ENCODE measurements around the gene TMEM156. TPM values are rescaled to one million over a fixed set of nuclear protein-coding genes. Genes with fewer than 3 reads are reported as not detected.

TMEM156 gene
- total and polyA plus RNA-seq, 10 of the 15 experiments (the other 5 are each of a cell fraction or from before 2014, with no cell fraction given), result 20.8 to 48.3 (median 32.7) TPM

DNA sequence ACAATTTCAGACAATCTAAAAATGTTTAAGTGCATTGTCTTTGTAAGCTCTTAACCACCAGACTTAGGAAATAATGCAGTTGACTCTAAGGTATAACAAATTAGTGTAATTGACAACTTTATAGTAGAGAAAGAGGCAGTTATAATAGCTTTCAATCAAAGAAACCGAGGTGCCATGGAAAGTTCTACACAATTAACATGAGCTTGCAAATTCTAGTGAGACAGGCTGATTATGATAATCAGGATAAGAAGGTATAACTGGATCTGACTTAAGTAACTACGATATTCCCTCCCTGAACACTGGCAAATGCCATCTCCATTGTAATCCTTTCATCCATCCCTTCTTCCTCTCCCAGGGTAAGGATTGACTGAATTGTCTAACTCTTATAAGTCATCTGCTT lies 18.4 kb upstream of the TMEM156 start:
- ATAC-seq, result no peak
- H2AFZ ChIP-seq (ENCODE audit: control insufficient read depth, low read depth, low read length), result no peak overlapping the region
- TF ChIP-seq, protein P1, sequence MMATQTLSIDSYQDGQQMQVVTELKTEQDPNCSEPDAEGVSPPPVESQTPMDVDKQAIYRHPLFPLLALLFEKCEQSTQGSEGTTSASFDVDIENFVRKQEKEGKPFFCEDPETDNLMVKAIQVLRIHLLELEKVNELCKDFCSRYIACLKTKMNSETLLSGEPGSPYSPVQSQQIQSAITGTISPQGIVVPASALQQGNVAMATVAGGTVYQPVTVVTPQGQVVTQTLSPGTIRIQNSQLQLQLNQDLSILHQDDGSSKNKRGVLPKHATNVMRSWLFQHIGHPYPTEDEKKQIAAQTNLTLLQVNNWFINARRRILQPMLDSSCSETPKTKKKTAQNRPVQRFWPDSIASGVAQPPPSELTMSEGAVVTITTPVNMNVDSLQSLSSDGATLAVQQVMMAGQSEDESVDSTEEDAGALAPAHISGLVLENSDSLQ (IDR thresholded peaks at IDR 0.05), result no peak
- TF ChIP-seq PAX5 (IDR thresholded peaks at IDR 0.05; ENCODE audit: borderline replicate concordance, low read depth, low read length), result no peak
- TF ChIP-seq SUZ12 (IDR thresholded peaks at IDR 0.05; ENCODE audit: unreplicated experiment), result no peak
- TF ChIP-seq IKZF1 (conservative IDR thresholded peaks at IDR 0.05), result no peak
- TF ChIP-seq, protein P2, sequence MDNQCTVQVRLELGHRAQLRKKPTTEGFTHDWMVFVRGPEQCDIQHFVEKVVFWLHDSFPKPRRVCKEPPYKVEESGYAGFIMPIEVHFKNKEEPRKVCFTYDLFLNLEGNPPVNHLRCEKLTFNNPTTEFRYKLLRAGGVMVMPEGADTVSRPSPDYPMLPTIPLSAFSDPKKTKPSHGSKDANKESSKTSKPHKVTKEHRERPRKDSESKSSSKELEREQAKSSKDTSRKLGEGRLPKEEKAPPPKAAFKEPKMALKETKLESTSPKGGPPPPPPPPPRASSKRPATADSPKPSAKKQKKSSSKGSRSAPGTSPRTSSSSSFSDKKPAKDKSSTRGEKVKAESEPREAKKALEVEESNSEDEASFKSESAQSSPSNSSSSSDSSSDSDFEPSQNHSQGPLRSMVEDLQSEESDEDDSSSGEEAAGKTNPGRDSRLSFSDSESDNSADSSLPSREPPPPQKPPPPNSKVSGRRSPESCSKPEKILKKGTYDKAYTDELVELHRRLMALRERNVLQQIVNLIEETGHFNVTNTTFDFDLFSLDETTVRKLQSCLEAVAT (IDR thresholded peaks at IDR 0.05), result no peak
- no peak for TF ChIP-seq ZZZ3 (IDR thresholded peaks at IDR 0.05; ENCODE audit: control insufficient read depth, insufficient read length, low read depth)
- TF ChIP-seq BRCA1 (IDR thresholded peaks at IDR 0.05; ENCODE audit: low read depth, low read length), result no peak
- no peak for TF ChIP-seq BCL11A (IDR thresholded peaks at IDR 0.05; ENCODE audit: low read depth, low read length)
- TF ChIP-seq NR2C1 (IDR thresholded peaks at IDR 0.05), result no peak
- no peak for TF ChIP-seq POLR2A (IDR thresholded peaks at IDR 0.05; ENCODE audit: low read depth, low read length)
- TF ChIP-seq SP1 (IDR thresholded peaks at IDR 0.05; ENCODE audit: low read depth, low read length), result no peak
- TF ChIP-seq HCFC1 (IDR thresholded peaks at IDR 0.05; ENCODE audit: low read length), result no peak
- intact Hi-C loops (cut with micrococcal nuclease; ENCODE audit: unreplicated experiment), result no loop called here
- in situ Hi-C loops (cut with MboI), result no loop called here
- ChIA-PET CTCF (interaction anchor here (0.7 to 4.1 kb wide), 15 partner anchors 8 to 291 kb away, joined by 3 to 21 read pairs (median 5); no protein-coding TSS in a partner anchor), POLR2A (interaction anchor here (0.6 to 3.4 kb wide), 7 partner anchors 8 to 19 kb away, joined by 3 to 12 read pairs (median 3); no protein-coding TSS in a partner anchor), RAD21 (ENCODE audit: unreplicated experiment) (interaction anchor here (0.7 to 3.7 kb wide), 9 partner anchors 13 to 290 kb away, joined by 3 to 19 read pairs (median 6); no protein-coding TSS in a partner anchor), SMC1A (ENCODE audit: uncharacterized antibody, unreplicated experiment) (interaction anchor here (0.8 to 7.9 kb wide), 14 partner anchors 9 to 291 kb away, joined by 3 to 55 read pairs (median 4); partner anchors contain the start of gene KLHL5)
- H3K4me3 ChIP-seq, result no peak overlapping the region
- no peaks in the 10 kb centered on the region for H3K9me3 ChIP-seq (replicated peaks; ENCODE audit: control insufficient read depth, insufficient read depth, low read length)
- no peak overlapping the region for H3K9ac ChIP-seq (ENCODE audit: control insufficient read depth, insufficient read depth, low read length)
- H3K79me2 ChIP-seq (ENCODE audit: control insufficient read depth, insufficient read depth, low read length), result peaks cover 57% of the 10 kb centered on the region
- H3K4me1 ChIP-seq (ENCODE audit: control insufficient read depth, insufficient read depth, low read length), result peaks cover 8% of the 10 kb centered on the region
- H3K36me3 ChIP-seq (ENCODE audit: control insufficient read depth in 2 of 2, insufficient read depth in 2 of 2, low read length in 1 of 2), result 0 out of 4 replicates have a peak, but pooled peaks cover 0 to 3% of the 10 kb centered on the region in 2 experiments
- no peak overlapping the region for H3K4me2 ChIP-seq (ENCODE audit: control insufficient read depth, insufficient read depth)
- no TSS peak for BruUV-seq (replicated peaks)
- no peaks in the 10 kb centered on the region for H3K27me3 ChIP-seq (replicated peaks in 1 of 2; ENCODE audit: control insufficient read depth in 2 of 2, insufficient read depth in 2 of 2, low read length in 1 of 2)
- no peak for DNase-seq (ENCODE audit: low read depth, low spot score)
- no peaks in the 10 kb centered on the region for H4K20me1 ChIP-seq (ENCODE audit: control insufficient read depth, insufficient read depth)
- FAIRE-seq, result no peak
- WGBS (ENCODE audit: insufficient coverage, insufficient replicate concordance, low lambda C conversion rate, missing lambda C conversion rate), result 100% methylated on average over 2 of the region's 2 CpGs
- no peak overlapping the region for H3K27ac ChIP-seq (ENCODE audit: control insufficient read depth, insufficient read depth)

Data from GM12878 (cell line).